Gastroesophageal sphincter (tissue), 3 donors: Measurements from ENCODE around the gene TRAPPC14.

Experiments
- CTCF ChIP-seq, 4 experiments: fragments of 200-600 bp in 2 of 4; fragments of 450-650 bp in 2 of 4; sonication (generic) in 1 of 4; IDR thresholded peaks; one replicate each; pipeline ENCODE4 v1.5.1; 2017 to 2019; ENCODE audit warnings: antibody characterized with exemption in 4 of 4, mild to moderate bottlenecking in 2 of 4, moderate library complexity in 2 of 4
- EP300 ChIP-seq: sonication (generic); formaldehyde crosslinking; IDR thresholded peaks from one replicate; pipeline ENCODE4 v1.6.1; 2017; ENCODE audit warnings: antibody characterized with exemption, mild to moderate bottlenecking
- POLR2A ChIP-seq, 2 donors: fragments of 450-650 bp; IDR thresholded peaks; one replicate each; pipeline ENCODE4 v1.6.1; 2017; ENCODE audit warnings: antibody characterized with exemption in 2 of 2, mild to moderate bottlenecking in 2 of 2, moderate library complexity in 1 of 2
- POLR2AphosphoS5 ChIP-seq: sonication (generic); formaldehyde crosslinking; IDR thresholded peaks from one replicate; pipeline ENCODE4 v1.6.1; 2017; ENCODE audit warnings: antibody characterized with exemption

GRCh38 chr7:100105534-100105933, 53.0 kb downstream of the TRAPPC14 start:
- TF ChIP-seq POLR2A (IDR thresholded peaks at IDR 0.05) (no peak), CTCF (IDR thresholded peaks at IDR 0.05) (no peak), EP300 (no peak), POLR2AphosphoS5 (no peak)
